Measurements from ENCODE around the gene FAM149A. TPM values are rescaled to one million over a fixed set of nuclear protein-coding genes. Genes with fewer than 3 reads are reported as not detected.

Gene FAM149A
- total RNA-seq, 1 experiment from 2014 or later, result 8.9 TPM

GRCh38 chr4:186079694-186080093 is 24.8 kb upstream of the FAM149A start (continued):
- TF ChIP-seq RAD21 (IDR thresholded peaks at IDR 0.05; ENCODE audit: low read depth) (no peak), JUND (IDR thresholded peaks at IDR 0.05) (no peak), CEBPB (IDR thresholded peaks at IDR 0.05; ENCODE audit: low read depth) (no peak), ZFX (IDR thresholded peaks at IDR 0.05) (no peak)

DNA sequence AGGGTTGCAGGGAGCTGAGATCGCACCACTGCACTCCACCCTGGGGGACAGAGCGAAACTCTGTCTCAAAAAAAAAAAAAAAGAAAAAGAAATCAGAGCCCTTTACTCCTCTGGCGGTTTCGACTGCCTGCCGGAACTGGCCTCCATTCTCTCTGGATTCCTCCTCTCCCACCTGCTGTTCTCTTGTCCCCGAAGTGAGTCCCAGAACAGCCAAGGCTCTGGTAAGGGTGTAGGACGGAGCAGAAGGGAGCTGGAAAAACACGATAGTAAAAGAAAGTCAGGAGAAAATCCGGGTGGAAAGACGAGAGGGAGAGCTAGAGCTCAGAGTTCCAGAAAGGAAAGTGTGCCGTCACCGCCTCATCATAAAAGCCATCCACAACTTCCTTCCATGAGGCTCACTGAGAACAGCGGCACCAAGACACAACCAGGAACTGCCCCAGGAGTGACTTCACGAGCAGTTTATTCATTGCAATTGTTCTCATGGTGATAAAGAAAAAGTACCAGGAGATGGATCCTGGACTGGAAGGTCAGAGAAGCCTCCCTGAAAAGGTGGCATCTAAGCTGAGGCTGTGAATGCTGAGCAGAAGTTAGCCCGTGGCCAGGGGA is 23.2 kb upstream of the FAM149A start:
- Histone ChIP-seq H3K27me3 (ENCODE audit: insufficient read depth, low read length) (no peaks in the 10 kb centered on the region), H3K79me2 (ENCODE audit: insufficient read depth, low read length) (no peaks in the 10 kb centered on the region), H3K9ac (ENCODE audit: low read length) (no peak overlapping the region), H2AFZ (ENCODE audit: low read depth, low read length, poor library complexity, severe bottlenecking) (no peak overlapping the region), H3K4me1 (ENCODE audit: control insufficient read depth in 1 of 2, insufficient read depth in 2 of 2, low read length in 2 of 2) (no peaks in the 10 kb centered on the region), H3K4me3 (replicated peaks in 1 of 2; ENCODE audit: low read depth in 1 of 2, low read length in 2 of 2) (no peak overlapping the region), H3K27ac (ENCODE audit: low read depth, low read length) (no peak overlapping the region), H4K20me1 (ENCODE audit: insufficient read depth) (no peaks in the 10 kb centered on the region), H3K4me2 (ENCODE audit: low read length) (no peak overlapping the region), H3K9me2 (ENCODE audit: insufficient read depth) (no peaks in the 10 kb centered on the region), H3K9me3 (ENCODE audit: control insufficient read depth in 1 of 2, insufficient read depth in 1 of 2, low read depth in 1 of 2, low read length in 2 of 2) (no peaks in the 10 kb centered on the region), H3K36me3 (ENCODE audit: control insufficient read depth in 1 of 2, insufficient read depth in 2 of 2, low read length in 2 of 2) (no peaks in the 10 kb centered on the region)
- no peak for DNase-seq (ENCODE audit: low read depth, low spot score)
- ChIA-PET RAD21 (ENCODE audit: low non-redundant PET in 1 of 2, low total read pairs in 2 of 2, uncharacterized antibody in 2 of 2, unreplicated experiment in 2 of 2) (no interaction called here), POLR2A (interaction anchor here (1.0 kb wide), 1 partner anchor 13 kb away, joined by 5 read pairs; no protein-coding TSS in a partner anchor), CTCF (no interaction called here)
- TF ChIP-seq POLR2A (IDR thresholded peaks at IDR 0.05; ENCODE audit: borderline replicate concordance, extremely low read depth, insufficient read depth, insufficient read length) (no peak), CBX3 (IDR thresholded peaks at IDR 0.05; ENCODE audit: low read depth) (no peak)
- ATAC-seq, result no peak
- intact Hi-C loops (cut with micrococcal nuclease), result no loop called here
- no TSS peak for BruUV-seq (replicated peaks)

DNA sequence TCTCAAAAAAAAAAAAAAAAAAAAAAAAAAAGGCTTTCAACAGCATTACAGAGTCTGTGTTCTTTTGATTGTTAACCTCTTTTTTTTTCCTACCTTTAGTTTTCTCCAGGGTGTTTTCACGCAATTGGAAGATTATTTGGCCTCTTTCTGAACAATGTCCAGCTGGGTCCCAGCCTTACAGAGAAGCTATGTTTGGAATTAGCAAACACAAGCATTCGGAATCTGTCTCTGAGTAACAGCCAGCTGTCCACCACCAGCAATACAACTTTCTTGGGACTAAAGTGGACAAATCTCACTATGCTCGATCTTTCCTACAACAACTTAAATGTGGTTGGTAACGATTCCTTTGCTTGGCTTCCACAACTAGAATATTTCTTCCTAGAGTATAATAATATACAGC is 22.3 kb upstream of the FAM149A start:
- DNase-seq (ENCODE audit: low read depth, low spot score) (no peak), ATAC-seq (no peak)
- Histone ChIP-seq H3K79me2 (ENCODE audit: insufficient read depth, low read length) (no peaks in the 10 kb centered on the region), H4K20me1 (ENCODE audit: insufficient read depth) (no peaks in the 10 kb centered on the region), H3K4me2 (ENCODE audit: low read length) (no peak overlapping the region), H3K9me3 (ENCODE audit: control insufficient read depth in 1 of 2, insufficient read depth in 1 of 2, low read depth in 1 of 2, low read length in 2 of 2) (no peaks in the 10 kb centered on the region), H3K9ac (ENCODE audit: low read length) (no peak overlapping the region), H3K27me3 (ENCODE audit: insufficient read depth, low read length) (no peaks in the 10 kb centered on the region), H3K4me3 (replicated peaks in 1 of 2; ENCODE audit: low read depth in 1 of 2, low read length in 2 of 2) (no peak overlapping the region), H3K27ac (ENCODE audit: low read depth, low read length) (no peak overlapping the region), H3K36me3 (ENCODE audit: control insufficient read depth in 1 of 2, insufficient read depth in 2 of 2, low read length in 2 of 2) (no peaks in the 10 kb centered on the region), H3K4me1 (ENCODE audit: control insufficient read depth in 1 of 2, insufficient read depth in 2 of 2, low read length in 2 of 2) (no peaks in the 10 kb centered on the region), H2AFZ (ENCODE audit: low read depth, low read length, poor library complexity, severe bottlenecking) (no peak overlapping the region), H3K9me2 (ENCODE audit: insufficient read depth) (no peaks in the 10 kb centered on the region)
- POLR2A ChIA-PET, result no interaction called here
- RAD21 ChIA-PET (ENCODE audit: low non-redundant PET in 1 of 2, low total read pairs in 2 of 2, uncharacterized antibody in 2 of 2, unreplicated experiment in 2 of 2), result no interaction called here
- CTCF ChIA-PET, result no interaction called here
- BruUV-seq (replicated peaks), result no TSS peak
- intact Hi-C loops (cut with micrococcal nuclease), result no loop called here
- TF ChIP-seq FOSL1 (IDR thresholded peaks at IDR 0.05; ENCODE audit: low read depth) (no peak), ELF1 (IDR thresholded peaks at IDR 0.05; ENCODE audit: borderline replicate concordance, low read depth) (no peak), CEBPB (IDR thresholded peaks at IDR 0.05; ENCODE audit: low read depth) (no peak), POLR2AphosphoS5 (IDR thresholded peaks at IDR 0.05; ENCODE audit: low read depth, low read length) (no peak), SRF (IDR thresholded peaks at IDR 0.05; ENCODE audit: low read depth) (no peak), EZH2phosphoT487 (IDR thresholded peaks at IDR 0.05; ENCODE audit: borderline replicate concordance) (no peak), SIN3A (IDR thresholded peaks at IDR 0.05; ENCODE audit: low read depth) (no peak), CBX3 (IDR thresholded peaks at IDR 0.05; ENCODE audit: low read depth) (no peak), ZBTB33 (IDR thresholded peaks at IDR 0.05; ENCODE audit: extremely low read depth, insufficient replicate concordance, low read length) (no peak), JUND (IDR thresholded peaks at IDR 0.05) (no peak), SP1 (IDR thresholded peaks at IDR 0.05; ENCODE audit: low read depth) (no peak), EGR1 (IDR thresholded peaks at IDR 0.05; ENCODE audit: low read depth) (no peak)
- TF ChIP-seq, protein P1, sequence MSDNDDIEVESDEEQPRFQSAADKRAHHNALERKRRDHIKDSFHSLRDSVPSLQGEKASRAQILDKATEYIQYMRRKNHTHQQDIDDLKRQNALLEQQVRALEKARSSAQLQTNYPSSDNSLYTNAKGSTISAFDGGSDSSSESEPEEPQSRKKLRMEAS (IDR thresholded peaks at IDR 0.05), result no peak
- TF ChIP-seq, protein P2, sequence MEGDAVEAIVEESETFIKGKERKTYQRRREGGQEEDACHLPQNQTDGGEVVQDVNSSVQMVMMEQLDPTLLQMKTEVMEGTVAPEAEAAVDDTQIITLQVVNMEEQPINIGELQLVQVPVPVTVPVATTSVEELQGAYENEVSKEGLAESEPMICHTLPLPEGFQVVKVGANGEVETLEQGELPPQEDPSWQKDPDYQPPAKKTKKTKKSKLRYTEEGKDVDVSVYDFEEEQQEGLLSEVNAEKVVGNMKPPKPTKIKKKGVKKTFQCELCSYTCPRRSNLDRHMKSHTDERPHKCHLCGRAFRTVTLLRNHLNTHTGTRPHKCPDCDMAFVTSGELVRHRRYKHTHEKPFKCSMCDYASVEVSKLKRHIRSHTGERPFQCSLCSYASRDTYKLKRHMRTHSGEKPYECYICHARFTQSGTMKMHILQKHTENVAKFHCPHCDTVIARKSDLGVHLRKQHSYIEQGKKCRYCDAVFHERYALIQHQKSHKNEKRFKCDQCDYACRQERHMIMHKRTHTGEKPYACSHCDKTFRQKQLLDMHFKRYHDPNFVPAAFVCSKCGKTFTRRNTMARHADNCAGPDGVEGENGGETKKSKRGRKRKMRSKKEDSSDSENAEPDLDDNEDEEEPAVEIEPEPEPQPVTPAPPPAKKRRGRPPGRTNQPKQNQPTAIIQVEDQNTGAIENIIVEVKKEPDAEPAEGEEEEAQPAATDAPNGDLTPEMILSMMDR (IDR thresholded peaks at IDR 0.05 in 2 of 3, conservative IDR thresholded peaks at IDR 0.05 in 1 of 3; ENCODE audit: borderline replicate concordance in 1 of 3, insufficient read depth in 1 of 3, low read depth in 2 of 3, low read length in 2 of 3), result no peak

Measured in HCT116 (cell line).